ENCODE measurements around the gene MXD4. TPM values are rescaled to one million over a fixed set of nuclear protein-coding genes. Genes with fewer than 3 reads are reported as not detected.

Gene MXD4
- total and polyA plus RNA-seq, 9 of the 15 experiments (the other 6 are each of a cell fraction or from before 2014, with no cell fraction given), result 0.06 to 13.5 (median 5.9) TPM

GRCh38 chr4:2302387-2303119 is 40.6 kb upstream of the MXD4 start:
- in situ Hi-C loops (cut with MboI) (no loop called here), intact Hi-C loops (cut with micrococcal nuclease) (no loop called here)
- Histone ChIP-seq H3K9me3 (replicated peaks; ENCODE audit: control insufficient read depth, insufficient read depth, low read depth, low read length) (no peaks in the 10 kb centered on the region; the same call in 1 of the 2 replicates), H3K27ac (ENCODE audit: extremely low read depth, low read depth, low read length) (no peak overlapping the region), H3K27me3 (ENCODE audit: control insufficient read depth in 2 of 2, insufficient read depth in 2 of 2, low read length in 2 of 2) (no peaks in the 10 kb centered on the region), H3K4me3 (no peak overlapping the region), H4K20me1 (replicated peaks; ENCODE audit: control insufficient read depth, insufficient read depth, low read length) (no peaks in the 10 kb centered on the region), H3K79me2 (ENCODE audit: control insufficient read depth, insufficient read depth, low read length) (no peaks in the 10 kb centered on the region), H3K9ac (ENCODE audit: insufficient read depth in 1 of 2, low read depth in 2 of 2, low read length in 2 of 2) (no peak overlapping the region), H3K9me1 (ENCODE audit: control insufficient read depth, insufficient read depth, low read length) (no peaks in the 10 kb centered on the region), H3K4me1 (replicated peaks in 1 of 2; ENCODE audit: control insufficient read depth in 2 of 2, insufficient read depth in 2 of 2, low read length in 2 of 2) (peaks cover 0 to 47% of the 10 kb centered on the region in 2 experiments; a peak in 3 of 5 replicates), H3K36me3 (ENCODE audit: control insufficient read depth, insufficient read depth, low read length) (peaks cover under 1% of the 10 kb centered on the region; the same call in 1 of the 3 replicates), H2AFZ (ENCODE audit: low read depth, low read length) (no peak overlapping the region), H3K4me2 (ENCODE audit: insufficient read depth, low read length) (no peak overlapping the region)
- no TSS peak for BruUV-seq (replicated peaks)
- WGBS (ENCODE audit: insufficient coverage, low coverage, missing lambda C conversion rate), result 82% methylated on average over 20 of the region's 28 CpGs
- no peak for FAIRE-seq
- ATAC-seq, result no peak
- ChIA-PET POLR2A (interaction anchor here (0.6 kb wide), 1 partner anchor 699 kb away, joined by 4 read pairs; no protein-coding TSS in a partner anchor), CTCF (ENCODE audit: low intra/inter-chr PET ratio) (no interaction called here)
- DNase-seq (ENCODE audit: extremely low read depth in 1 of 4, low spot score in 3 of 4), result no peak
- TF ChIP-seq TFAM (CRISPR knock-in tag; conservative IDR thresholded peaks at IDR 0.05) (no peak), ZNF347 (CRISPR knock-in tag; IDR thresholded peaks at IDR 0.05; ENCODE audit: low read depth) (no peak)
- TF ChIP-seq, protein P1, sequence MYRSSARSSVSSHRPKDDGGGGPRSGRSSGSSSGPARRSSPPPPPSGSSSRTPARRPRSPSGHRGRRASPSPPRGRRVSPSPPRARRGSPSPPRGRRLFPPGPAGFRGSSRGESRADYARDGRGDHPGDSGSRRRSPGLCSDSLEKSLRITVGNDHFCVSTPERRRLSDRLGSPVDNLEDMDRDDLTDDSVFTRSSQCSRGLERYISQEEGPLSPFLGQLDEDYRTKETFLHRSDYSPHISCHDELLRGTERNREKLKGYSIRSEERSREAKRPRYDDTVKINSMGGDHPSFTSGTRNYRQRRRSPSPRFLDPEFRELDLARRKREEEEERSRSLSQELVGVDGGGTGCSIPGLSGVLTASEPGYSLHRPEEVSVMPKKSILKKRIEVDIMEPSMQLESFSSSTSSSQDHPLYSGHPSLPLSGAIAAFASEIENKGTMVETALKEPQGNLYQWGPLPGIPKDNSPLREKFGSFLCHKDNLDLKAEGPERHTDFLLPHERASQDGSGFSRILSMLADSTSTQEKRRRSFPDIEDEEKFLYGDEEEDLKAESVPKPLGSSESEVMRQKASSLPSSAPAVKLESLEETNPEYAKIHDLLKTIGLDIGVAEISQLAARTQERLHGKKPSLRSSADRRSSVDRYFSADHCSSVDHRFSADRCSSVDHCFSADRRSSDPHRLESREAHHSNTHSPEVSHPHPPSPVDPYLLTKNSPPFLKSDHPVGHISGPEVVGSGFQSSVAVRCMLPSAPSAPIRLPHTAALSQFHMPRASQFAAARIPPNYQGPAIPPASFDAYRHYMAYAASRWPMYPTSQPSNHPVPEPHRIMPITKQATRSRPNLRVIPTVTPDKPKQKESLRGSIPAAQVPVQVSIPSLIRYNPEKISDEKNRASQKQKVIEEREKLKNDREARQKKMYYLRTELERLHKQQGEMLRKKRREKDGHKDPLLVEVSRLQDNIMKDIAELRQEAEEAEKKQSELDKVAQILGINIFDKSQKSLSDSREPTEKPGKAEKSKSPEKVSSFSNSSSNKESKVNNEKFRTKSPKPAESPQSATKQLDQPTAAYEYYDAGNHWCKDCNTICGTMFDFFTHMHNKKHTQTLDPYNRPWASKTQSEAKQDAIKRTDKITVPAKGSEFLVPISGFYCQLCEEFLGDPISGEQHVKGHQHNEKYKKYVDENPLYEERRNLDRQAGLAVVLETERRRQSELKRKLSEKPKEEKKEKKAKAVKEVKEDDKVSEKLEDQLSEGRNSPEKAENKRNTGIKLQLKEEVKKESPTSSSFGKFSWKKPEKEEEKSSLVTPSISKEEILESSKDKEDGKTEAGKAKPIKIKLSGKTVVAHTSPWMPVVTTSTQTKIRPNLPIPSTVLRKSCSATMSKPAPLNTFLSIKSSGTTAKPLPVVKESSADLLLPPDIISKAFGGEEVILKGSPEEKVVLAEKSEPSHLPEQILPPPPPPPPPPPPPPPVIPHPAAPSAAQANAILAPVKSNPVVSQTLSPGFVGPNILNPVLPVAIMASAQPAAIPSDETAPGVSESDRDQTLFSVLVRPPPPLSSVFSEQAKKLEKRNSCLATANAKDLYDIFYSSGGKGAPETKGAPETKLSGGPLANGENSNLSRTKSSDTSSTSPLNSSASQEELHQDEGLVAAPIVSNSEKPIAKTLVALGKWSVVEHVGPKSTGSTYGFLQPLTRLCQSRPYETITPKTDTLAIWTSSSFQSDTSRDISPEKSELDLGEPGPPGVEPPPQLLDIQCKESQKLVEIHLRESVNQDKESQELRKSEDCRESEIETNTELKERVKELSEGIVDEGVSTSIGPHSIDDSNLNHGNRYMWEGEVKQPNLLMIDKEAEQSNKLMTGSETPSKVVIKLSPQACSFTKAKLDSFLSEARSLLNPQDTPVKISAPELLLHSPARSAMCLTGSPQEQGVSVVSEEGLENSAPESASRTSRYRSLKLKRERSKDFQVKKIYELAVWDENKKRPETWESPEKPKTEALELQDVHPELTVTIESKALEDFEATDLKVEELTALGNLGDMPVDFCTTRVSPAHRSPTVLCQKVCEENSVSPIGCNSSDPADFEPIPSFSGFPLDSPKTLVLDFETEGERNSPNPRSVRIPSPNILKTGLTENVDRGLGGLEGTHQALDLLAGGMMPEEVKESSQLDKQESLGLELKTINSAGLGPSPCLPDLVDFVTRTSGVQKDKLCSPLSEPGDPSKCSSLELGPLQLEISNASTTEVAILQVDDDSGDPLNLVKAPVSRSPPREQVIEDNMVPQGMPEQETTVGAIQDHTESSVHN (IDR thresholded peaks at IDR 0.05; ENCODE audit: borderline replicate concordance in 1 of 2, low read depth in 1 of 2), result no peak

Data from K562 (cell line).